ENCODE data around the gene HS6ST2. TPM values are rescaled to one million over a fixed set of nuclear protein-coding genes. Genes with fewer than 3 reads are reported as not detected.

The HS6ST2 gene
- 0.07 to 0.19 TPM (median 0.09 TPM) in 5 replicates for total RNA-seq (2022; extraction: Qiagen RNA extraction)

GRCh38 chrX:132958091-132958703 lies at the start of gene HS6ST2:
HS6ST2 (minus strand) TSS chrX:132958629.

Other genes with a start within 250 kb of the HS6ST2 start
- not detected in 5 replicates for gene USP26, start 138.5 kb upstream of the HS6ST2 start, total RNA-seq (2022; extraction: Qiagen RNA extraction)